Activated T-cell treated with anti-CD3 and anti-CD28 coated beads for 4 hours (primary cell): Measurements from ENCODE around the gene LHFPL4.
"Not testable (repeated sequence)": the region's sequence is repeated elsewhere in the genome, so short reads cannot be mapped to it uniquely, and the experiment has no call there.

ENCODE experiments used
- DNase-seq: peaks from one replicate; pipeline ENCODE4 v3.0.0-alpha.2; 2020

The LHFPL4 gene

DNA sequence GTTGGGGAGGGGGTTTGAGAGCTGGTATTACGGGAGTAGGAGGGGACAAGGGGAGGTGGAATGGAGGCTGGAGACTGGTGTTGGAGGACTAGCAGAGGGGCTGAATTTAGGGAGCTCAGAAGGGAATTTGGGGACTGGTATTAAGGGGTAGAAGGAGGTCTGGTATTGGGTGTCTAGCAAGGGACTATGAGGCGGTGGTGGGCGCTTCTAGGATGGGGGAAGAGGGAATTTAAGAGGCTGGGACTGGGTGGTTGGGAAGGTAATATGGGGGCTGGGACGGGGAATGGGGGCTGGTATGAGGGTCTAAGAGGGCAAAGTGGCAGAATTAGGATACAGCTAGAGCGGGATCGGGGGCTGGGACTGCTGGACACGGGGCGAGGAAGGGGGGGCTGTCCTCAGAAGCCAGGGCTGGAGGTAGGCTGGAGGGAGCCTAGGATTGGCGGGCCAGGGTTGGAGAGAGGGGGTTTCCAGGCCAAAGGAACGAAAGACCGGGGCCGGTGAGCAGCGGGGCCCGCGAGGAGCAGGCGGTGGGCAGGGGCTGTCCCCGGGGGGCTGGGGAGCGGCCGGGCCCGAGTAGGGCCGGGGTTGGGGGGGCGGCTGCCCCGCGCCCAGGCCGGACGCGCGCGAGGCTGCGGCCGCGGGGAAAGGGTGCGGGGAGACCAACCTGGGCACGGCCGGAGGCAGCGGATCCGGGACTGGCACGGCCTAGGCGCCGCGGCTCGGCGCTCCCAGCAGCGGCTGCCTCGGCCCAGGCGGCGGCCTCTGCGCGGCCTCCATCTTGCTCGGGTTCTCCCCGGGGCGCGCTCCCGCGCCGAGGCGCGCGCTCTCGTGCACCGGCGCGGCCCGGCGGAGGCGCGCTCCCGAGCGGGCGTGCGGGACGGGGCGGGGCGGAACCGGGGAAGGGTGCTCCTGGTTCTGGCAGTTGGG is at the start of gene LHFPL4:
LHFPL4 (minus strand) TSS at position 802 of the 927 bp plus-strand sequence. CDS start 1,143 bp downstream, outside the sequence.
- no peak for DNase-seq

DNA sequence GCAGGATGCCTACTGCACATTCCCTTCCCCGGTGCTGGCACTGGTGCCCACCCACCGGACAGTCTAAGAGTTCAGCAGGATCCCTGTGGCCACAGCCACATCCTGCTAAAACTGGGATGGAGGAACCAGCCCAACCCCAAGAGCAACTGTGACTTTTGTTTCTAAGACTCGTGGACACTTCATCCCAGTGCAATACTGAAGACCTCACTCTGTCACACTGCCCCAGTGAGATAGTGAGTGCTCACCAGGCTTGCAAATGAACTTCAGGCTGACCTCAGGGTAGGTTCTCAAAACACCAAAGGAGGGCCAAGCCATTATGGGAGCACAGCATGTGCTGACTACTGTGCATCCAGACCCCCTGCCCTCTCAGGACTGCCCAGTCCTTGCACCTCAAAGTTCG is 49.0 kb upstream of the LHFPL4 start:
- no peak for DNase-seq

- not testable (repeated sequence) for DNase-seq
Measured at GRCh38 chr3:9601006-9601581, 47.5 kb upstream of the LHFPL4 start.

DNA sequence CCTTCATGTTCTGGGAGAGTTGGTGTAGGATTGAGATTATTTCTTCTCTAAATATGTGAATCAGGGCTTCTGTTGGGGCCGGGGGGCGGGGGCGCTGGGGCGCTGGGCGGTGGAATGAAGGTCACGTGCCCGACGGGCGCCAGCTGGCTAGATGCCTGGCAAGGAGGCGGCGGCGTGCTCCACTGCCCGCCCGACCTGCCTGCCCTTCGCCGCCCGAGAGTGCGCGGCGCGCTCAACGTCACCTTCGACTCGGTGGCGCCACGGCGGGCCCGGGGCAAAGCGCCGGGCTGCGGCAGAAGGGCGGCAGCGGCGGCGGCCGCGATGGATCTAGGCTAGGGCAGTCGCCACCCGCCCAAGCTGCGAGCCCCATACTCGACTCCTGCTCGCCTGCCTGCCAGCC is 47.0 kb upstream of the LHFPL4 start:
- DNase-seq: no peak

DNA sequence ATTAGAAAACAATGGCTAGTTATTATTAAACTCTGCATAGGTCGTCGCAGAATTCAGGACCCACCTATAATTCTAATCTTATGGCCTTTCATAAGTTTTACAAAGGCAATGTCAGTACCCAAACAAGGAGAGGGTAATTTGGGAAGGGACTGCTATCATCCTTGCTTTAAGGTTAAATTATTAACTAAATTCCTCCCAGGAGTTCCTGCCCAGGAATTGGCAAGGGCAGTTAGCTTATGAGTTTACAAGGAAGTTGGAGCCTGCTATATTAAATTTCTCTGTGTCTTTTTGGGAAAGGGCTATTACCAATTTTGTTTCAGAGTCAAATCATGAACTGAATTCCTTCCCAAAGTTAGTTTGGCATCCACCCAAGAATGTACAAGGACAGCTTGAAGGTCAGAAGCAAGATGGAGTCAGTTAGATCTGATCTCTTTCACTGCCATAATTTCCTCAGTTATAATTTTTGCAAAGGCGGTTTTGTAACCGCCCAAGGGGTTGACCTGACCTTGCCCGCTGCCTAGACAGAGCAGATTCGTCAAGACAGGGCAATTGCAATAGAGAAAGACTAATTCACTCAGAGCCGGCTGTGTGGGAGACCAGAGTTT is 45.3 kb upstream of the LHFPL4 start:
- DNase-seq: no peak

DNA sequence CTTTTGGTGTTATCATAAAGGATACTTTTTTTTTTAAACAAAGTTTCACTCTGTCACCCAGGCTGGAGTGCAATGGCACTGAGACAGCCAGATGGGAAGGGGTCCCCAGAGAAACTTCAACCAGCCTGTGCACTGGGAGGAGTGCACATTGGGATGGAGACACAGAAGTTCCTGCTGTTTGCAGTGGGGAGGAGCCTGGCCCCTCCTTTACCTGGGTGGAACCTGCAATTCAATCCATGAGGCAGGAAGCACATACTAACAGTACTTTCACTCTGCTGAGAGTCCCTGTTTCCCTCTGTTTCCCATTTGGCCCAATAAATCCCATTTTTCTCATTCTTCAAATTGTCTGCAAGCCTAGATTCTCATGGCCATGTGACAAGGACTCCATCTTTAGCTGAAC is 42.3 kb upstream of the LHFPL4 start:
- DNase-seq: no peak

DNA sequence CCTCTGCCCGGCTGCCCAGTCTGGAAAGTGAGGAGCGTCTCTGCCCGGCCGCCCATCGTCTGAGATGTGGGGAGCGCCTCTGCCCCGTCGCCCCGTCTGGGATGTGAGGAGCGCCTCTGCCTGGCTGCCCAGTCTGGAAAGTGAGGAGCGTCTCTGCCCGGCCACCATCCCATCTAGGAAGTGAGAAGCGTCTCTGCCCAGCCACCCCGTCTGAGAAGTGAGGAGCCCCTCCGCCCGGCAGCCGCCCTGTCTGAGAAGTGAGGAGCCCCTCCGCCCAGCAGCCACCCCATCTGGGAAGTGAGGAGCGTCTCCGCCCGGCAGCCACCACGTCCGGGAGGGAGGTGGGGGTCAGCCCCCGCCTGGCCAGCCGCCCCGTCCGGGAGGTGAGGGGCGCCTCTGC is 38.2 kb upstream of the LHFPL4 start:
- DNase-seq: not testable (repeated sequence)

- DNase-seq: no peak
Measured at GRCh38 chr3:9590282-9590791, 36.7 kb upstream of the LHFPL4 start.

GRCh38 chr3:9583792-9584191 is 30.2 kb upstream of the LHFPL4 start:
- DNase-seq: no peak

GRCh38 chr3:9583371-9583770 is 29.7 kb upstream of the LHFPL4 start:
- DNase-seq: no peak

DNA sequence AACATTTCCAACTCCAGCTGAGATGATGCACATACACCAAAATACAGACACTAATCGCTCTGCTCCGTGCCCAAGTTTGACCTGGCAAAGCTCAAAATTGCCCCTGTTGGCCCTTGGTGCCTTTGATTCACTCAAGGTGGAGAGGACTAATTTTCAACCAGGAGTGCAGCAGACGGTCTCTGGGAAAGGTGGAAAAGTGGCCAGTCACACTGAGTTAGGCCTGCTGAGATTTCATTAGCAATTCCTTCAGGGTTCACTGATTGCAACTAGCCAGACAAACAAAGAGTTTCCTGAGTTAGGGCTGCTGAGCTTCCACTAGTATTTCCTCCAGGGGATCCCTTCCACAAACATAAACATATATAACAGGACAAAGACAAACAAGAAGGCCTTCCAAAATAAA is 28.7 kb upstream of the LHFPL4 start:
- no peak for DNase-seq

GRCh38 chr3:9581742-9582141 is 28.1 kb upstream of the LHFPL4 start:
- DNase-seq: no peak

DNA sequence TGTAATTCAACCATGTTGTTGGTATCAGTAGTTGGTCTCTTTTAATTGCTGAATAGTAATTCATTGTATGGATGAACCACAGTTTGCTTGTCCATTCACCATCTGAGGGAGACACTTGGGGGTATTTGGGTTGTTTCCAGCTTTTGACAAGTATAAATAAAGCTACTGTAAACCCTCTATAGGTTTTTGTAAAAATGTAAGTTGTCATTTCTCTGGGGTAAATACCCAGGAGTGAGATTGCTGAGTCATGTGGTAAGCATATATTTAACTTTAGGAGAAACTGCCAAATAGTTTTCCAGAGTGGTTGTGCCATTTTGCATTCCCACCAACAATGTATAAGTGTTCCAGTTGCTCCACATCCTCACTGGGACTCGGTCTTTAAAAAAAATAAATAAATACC is 15.4 kb upstream of the LHFPL4 start:
- no peak for DNase-seq

- no peak for DNase-seq
Measured at GRCh38 chr3:9565316-9565715, 11.7 kb upstream of the LHFPL4 start.

- DNase-seq: no peak
Measured at GRCh38 chr3:9563851-9564250, 10.2 kb upstream of the LHFPL4 start.

DNA sequence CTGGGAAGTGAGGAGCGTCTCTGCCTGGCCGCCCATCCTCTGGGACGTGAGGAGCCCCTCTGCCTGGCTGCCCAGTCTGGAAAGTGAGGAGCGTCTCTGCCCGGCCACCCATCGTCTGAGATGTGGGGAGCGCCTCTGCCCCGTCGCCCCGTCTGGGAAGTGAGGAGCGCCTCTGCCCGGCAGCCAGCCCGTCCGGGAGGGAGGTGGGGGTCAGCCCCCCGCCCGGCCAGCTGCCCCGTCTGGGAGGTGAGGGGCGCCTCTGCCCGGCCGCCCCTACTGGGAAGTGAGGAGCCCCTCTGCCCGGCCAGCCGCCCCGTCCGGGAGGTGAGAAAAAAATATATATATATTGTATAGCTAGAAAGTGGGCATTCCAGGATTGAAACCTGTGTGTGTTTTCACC is 6.4 kb upstream of the LHFPL4 start:
- DNase-seq: not testable (repeated sequence)

- no peak for DNase-seq
Measured at GRCh38 chr3:9553948-9554513, 409 bp upstream of the LHFPL4 start.

- DNase-seq: no peak
Measured at GRCh38 chr3:9552252-9552999, 1.2 kb downstream of the LHFPL4 start.

DNA sequence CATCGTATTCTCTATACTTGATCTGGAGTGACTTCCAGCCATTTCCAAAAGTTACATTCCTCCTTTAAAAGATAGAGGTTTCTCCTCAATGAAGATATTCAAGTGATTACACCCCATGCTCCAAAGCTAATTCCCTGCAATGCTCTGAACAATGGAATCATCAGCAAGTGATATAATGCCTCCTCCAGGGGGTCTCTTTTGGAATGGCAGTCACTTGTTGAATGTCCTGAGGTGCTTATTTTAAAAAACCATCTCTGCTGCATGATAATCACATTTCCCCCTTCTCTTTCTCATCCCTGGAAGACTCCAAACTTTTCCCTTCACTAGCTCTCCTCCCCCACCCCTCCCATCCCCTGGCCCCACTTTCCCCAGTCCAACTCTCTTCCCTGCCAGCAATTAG is 2.6 kb downstream of the LHFPL4 start:
- DNase-seq: no peak

- no peak for DNase-seq
Measured at GRCh38 chr3:9549600-9549999, 4.0 kb downstream of the LHFPL4 start.

GRCh38 chr3:9548991-9549390 is 4.6 kb downstream of the LHFPL4 start:
- DNase-seq: no peak

DNA sequence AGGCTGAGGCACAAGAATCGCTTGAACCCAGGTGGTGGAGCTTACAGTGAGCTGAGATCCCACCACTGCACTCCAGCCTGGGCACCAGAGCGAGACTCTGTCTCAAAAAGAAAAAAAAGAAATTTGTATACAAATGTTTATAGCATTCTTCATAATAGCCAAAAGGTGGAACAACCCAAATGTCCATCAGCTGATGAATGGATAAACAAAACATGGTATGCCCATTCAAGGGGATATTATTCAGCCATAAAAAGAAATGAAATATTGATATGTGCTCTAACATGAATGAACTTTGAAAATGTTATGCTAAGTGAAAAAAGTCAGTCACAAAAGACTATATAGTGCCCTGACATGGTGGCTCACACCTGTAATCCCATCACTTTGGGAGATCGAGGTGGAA is 11.4 kb downstream of the LHFPL4 start:
- DNase-seq: no peak

DNA sequence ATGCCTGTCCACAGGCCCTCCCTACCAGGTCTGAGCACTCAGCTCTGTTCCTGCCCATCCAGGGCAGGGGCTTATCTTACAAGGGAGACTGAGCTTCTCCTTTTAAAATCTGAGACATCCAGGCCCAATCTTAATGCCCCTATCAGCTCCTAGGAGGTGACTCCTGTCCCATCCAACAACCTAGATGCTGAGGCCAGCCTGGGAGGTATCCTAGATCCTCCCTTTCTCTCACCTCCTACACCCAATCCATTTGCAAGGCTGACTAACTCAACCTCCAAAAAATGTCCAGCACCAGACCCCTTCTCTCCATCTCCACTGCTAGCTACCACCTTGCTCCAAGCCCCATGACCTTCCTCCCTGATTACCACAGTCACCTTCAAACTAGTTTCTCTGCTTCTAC is 17.4 kb downstream of the LHFPL4 start:
- no peak for DNase-seq
